HG03066 (cell line): ENCODE data around the gene RASSF5.

Experiments used
- ATAC-seq: cut with Tn5 transposase; IDR thresholded peaks from one replicate; pipeline ENCODE4 v1.9.1; 2021; ENCODE audit warnings: low read depth; ENCODE audit not compliant: unreplicated experiment

Gene RASSF5

DNA sequence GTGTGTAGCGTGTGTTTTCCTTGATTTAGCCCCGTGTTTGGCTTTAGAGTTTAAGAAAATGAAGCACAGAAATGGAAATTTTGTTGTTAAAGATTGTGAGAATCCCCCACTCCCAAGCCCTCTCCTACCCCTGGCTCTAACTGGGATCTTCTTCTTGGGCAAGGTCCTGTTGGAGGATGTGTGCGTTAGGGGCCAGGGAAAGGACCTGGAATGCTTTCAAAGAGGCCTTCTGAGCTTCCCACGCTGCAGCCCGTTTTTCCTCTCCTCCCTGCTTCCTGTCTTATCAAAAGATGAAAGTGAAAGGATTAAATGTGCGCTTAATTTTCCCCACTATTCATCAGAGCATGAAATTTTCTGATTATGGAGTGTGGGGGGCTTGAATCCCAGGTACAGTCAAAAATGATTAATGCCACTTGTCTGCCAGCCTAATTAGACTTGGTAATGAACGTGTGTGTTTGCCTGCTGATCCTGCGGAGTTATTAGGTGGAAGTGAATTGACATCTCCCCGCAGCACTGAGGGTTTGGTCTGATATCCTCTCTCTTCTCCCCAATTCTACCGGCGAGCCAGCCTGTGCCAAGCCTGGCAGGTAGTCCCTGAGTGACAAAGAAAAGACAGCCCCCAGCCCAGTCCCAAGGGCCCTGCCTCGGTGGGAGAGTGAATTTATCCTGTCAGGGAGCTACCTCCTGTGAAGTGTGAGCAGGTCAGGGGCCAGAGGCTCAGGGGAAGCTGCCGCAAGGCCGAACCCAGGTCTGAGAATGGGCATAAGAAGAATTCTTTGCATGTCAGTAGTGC, 4.9 kb downstream of the RASSF5 start:
- ATAC-seq, result no peak

GRCh38 chr1:206512851-206513180, 5.5 kb downstream of the RASSF5 start:
- no peak for ATAC-seq

GRCh38 chr1:206513312-206514111, 6.2 kb downstream of the RASSF5 start:
- no peak for ATAC-seq

GRCh38 chr1:206514813-206515387, 7.6 kb downstream of the RASSF5 start:
- no peak for ATAC-seq

DNA sequence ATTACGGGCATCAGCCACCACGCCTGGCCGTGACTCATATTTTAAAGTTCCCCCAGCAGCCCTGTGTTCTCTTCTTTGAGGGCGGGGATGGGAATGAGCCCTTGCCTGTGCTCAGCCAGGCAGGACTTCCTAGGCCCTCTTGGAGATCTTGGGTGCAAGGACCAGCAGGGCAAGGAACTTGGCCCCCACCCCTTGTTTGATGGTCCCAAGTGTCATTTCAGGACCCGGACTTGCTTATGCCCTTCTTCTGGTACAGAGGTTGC, 9.3 kb downstream of the RASSF5 start:
- no peak for ATAC-seq

DNA sequence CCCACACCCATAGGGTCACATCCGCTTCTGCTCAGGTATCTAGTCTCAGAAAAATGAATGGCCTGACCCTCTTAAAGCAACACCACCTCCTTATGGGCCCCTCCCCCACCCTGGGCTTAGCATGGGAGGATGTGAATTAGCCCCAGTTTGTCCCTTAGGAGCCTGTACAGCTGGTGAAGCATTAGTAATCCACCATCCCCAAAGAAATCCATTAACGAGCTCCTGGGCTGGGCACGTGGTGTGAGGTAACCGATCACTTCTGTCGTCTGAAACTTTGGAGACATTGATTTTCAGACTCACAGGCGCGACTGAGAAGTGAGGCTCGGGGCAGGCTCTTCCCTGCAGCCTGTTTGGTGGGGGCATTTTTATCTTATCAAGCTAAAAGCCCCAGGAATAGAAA, 10.5 kb downstream of the RASSF5 start:
- ATAC-seq, result no peak

GRCh38 chr1:206518206-206518605, 10.9 kb downstream of the RASSF5 start:
- ATAC-seq, result no peak

DNA sequence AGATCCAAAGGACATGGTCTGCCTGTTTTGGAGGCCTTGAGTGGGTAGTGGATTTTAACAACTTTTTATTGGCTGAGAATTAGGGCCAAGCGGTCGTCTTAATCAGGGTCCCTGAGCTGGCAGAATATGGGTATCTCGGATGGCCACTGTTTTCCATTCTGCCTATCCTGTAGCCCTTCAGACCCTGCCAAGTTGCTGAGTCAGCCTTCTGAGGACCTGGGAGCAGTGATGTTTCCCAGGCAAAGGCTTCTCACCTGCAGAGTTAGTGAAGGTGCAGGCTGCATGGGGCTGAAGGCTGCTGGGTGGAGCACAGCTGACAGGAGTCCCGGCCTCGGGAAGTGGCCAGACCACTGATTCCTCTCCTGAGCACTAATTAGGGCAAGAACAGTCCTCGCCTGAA, 11.4 kb downstream of the RASSF5 start:
- no peak for ATAC-seq

GRCh38 chr1:206521127-206521526, 13.8 kb downstream of the RASSF5 start:
- no peak for ATAC-seq

GRCh38 chr1:206521694-206522402, 14.5 kb downstream of the RASSF5 start:
- no peak for ATAC-seq

- no peak for ATAC-seq
Measured at GRCh38 chr1:206524739-206525364, 17.5 kb downstream of the RASSF5 start.

DNA sequence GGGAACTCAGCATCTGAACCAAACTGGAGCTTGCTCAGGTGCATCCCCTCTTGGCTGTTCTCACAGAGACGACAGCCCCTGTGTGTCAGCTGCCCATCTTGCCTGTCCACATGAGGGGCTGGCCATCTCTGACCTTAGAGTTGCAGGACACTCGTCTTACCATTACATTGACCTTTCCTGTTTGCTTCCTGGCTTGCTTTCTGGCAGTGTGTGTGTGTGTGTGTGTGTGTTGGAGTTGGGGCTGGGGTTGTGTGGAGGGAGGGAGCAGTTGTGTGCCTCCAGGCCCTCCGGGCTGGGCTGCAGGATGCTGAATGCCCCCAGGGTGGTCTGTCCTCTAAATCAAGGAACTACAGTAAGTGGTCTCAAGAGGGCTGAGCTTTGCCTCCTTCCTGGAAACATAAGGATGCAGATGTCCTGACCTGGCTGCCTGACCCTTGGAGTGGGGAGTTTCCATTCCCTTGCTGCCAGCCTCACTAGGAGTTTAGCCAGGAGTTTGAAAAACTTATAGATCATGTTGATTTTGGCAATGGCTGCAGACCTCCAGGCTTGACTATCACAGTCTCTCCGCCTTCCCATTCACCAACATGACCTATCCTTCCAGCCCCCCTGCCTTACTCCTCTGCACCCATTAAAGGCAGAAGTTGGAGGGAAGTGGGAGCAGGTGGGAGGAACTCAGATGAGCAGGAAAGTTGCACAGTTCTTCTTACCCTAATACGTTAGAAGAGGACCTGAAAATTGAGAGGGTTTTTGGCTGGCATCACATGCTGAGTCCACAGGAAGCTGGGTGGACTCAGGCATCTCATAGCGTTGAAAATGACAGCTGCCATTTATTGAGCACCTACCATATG, 19.0 kb downstream of the RASSF5 start:
- no peak for ATAC-seq

DNA sequence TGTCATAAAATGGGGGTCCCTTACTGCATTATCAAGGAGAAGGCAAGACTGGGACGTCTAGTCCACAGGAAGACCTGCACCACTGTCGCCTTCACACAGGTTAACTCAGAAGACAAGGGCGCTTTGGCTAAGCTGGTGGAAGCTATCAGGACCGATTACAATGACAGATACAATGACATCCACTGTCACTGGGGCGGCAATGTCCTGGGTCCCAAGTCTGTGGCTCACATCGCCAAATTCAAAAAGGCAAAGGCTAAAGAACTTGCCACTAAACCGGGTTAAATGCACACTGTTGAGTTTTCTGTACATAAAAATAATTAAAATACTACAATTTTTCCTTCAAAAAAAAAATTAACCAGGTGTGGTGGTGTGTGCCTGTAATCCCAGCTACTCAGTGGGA, 22.1 kb downstream of the RASSF5 start:
- ATAC-seq, result no peak

DNA sequence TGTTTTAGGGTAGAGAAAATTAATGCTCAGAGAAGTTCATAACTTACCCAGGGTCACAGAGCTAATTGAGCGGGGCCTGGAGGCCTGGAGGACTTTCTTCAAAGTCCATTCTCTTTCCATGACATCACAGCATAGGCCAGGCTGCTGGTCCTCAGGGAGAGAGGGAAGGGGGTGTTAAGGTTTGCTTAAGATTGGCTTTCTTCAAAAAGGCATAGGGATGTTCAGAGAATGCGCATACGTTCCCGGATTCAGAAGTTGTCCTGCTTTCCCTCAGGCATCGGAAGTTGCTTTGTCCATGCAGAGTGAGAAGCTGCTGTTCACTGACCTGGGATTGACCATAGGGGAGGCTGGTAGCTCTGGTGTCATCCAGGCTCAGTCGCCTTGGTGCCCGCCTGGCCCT, 25.0 kb downstream of the RASSF5 start:
- no peak for ATAC-seq

DNA sequence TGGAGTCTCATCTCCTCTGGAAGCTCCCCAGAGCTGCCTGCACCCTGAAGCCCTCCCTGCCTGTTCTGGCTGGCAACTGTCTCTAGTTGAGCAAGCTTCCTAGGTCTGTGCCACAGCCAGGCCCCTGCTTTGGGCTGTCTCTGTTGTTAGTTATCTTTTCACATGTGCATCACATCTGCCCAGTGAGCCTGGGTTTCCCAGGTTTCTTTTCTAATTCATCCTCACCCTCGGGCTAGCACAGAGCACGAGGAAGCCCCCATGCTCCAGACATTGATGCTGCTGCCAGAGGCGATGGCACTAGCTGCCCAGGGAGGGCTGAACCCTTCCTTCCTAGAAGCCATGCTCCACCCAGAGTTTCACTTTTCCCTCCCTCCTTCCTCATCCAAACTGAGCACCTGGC, 27.2 kb downstream of the RASSF5 start:
- no peak for ATAC-seq

DNA sequence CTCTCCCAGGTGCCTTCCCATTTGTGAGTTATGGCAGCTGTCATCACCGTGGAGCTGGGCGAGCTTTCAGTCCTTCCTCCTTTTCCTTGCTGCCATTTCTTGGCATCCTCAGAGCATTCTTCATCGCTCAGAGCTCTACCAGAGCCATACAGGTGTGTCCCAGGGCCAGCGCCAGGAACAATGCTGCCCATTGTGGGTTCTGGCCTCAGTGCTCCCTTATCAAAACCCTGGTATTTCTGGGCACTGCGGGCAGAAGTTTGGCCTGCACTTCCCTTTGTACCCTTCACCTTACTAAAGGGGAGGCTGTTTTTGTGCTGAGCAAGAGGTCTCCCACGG, 28.5 kb downstream of the RASSF5 start:
- no peak for ATAC-seq

GRCh38 chr1:206537141-206537540, 29.8 kb downstream of the RASSF5 start:
- no peak for ATAC-seq

GRCh38 chr1:206538086-206538770, 30.9 kb downstream of the RASSF5 start:
- ATAC-seq, result no peak

GRCh38 chr1:206538901-206539640, 31.7 kb downstream of the RASSF5 start:
- no peak for ATAC-seq
